HFF-Myc (cell line): ENCODE data around the gene WBP2NL.
A peak's percentile ranks its signal among the peaks of the same experiment; 100 is the strongest.
"Not testable (repeated sequence)": the region's sequence is repeated elsewhere in the genome, so short reads cannot be mapped to it uniquely, and the experiment has no call there.

Experiments used
- DNase-seq: peaks from one replicate; pipeline ENCODE4 v3.0.0-alpha.2; 2011; ENCODE audit warnings: low read depth; ENCODE audit errors: extremely low read depth
- H3K4me3 ChIP-seq: replicated peaks from 2 replicates; pipeline ENCODE4 v1.5.1; 2011; ENCODE audit warnings: low read depth, mild to moderate bottlenecking, control low read depth, low read length
- CTCF ChIP-seq: IDR thresholded peaks from 2 replicates; pipeline ENCODE4 v1.5.1; 2012; ENCODE audit warnings: mild to moderate bottlenecking, low read depth, low read length, control low read depth; ENCODE audit errors: missing control alignments

Gene WBP2NL

GRCh38 chr22:42069801-42070516 lies 71.4 kb downstream of the WBP2NL start:
- no peak for DNase-seq
- H3K4me3 ChIP-seq: peak overlapping the region; percentile 56
- TF ChIP-seq CTCF: no peak

GRCh38 chr22:42070517-42071422 lies 72.2 kb downstream of the WBP2NL start, which contains the start of gene NAGA:
NAGA (minus strand) TSS chr22:42070812; CDS start chr22:42070297, 515 bp downstream.
- peak; percentile 90 for DNase-seq
- no peak for TF ChIP-seq CTCF
- H3K4me3 ChIP-seq: peak within 1 kb of the TSS; percentile 56

GRCh38 chr22:42071508-42071907 lies 72.9 kb downstream of the WBP2NL start:
- H3K4me3 ChIP-seq: peak overlapping the region; percentile 56
- DNase-seq: not testable (repeated sequence)

- H3K4me3 ChIP-seq: no peak overlapping the region
- no peak for TF ChIP-seq CTCF
- no peak for DNase-seq
Observed at GRCh38 chr22:42072606-42073330, 74.2 kb downstream of the WBP2NL start.

- TF ChIP-seq CTCF: no peak
- DNase-seq: no peak
- H3K4me3 ChIP-seq: peak overlapping the region; percentile 49; the same call in 1 of the 2 replicates
Observed at GRCh38 chr22:42073621-42074041, 75.0 kb downstream of the WBP2NL start.

- DNase-seq: no peak
- peak within 1 kb of the TSS; percentile 49 for H3K4me3 ChIP-seq
- TF ChIP-seq CTCF: no peak
Observed at GRCh38 chr22:42074132-42074811, 75.7 kb downstream of the WBP2NL start, which contains the start of gene PHETA2. PHETA2 (plus strand) TSS chr22:42074248; CDS start chr22:42077294, 3,046 bp downstream.
